K562 treated with DMSO at 1 percent for 4 hours (cell line): ENCODE data around the gene PRDM9. TPM values are rescaled to one million over a fixed set of nuclear protein-coding genes. Genes with fewer than 3 reads are reported as not detected.

ENCODE experiments used
- total RNA-seq: library from RNA; unstranded; fragments of 300-600 nt; gene quantifications from 2 replicates; pipeline ENCODE4 v1.2.3, GENCODE V29; 2022; ENCODE audit not compliant: insufficient read depth

Gene PRDM9
- 2.4 and 2.7 TPM in 2 replicates for total RNA-seq

DNA sequence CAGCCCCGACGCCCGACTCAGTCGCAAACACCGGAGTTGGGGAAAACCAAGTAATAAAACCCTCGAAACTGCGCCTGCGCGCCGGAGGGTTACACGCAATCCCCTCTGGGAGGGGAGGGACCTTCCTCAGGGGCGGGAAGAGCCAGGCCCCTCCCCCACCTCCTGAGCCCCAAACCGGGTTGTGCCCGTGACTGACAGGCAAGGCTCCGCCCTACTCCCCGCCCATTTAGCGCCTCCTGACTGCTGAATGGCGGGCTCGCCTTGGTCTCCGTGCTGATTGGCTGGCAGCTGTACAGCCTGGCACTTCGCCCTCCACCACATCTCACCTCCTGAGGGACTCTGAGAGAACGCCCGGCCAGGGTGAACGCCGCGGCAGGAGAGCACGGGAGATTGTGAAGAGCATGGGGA, at the start of gene PRDM9:
PRDM9 (plus strand) TSS at position 332 of the 408 bp plus-strand sequence. CDS start 1,425 bp downstream, outside the sequence.

